SH-SY5Y (cell line): ENCODE results near the gene ADNP2.

Experiments used
- GATA2 ChIP-seq: IDR thresholded peaks from 2 replicates; pipeline ENCODE4 v1.6.1; 2011; ENCODE audit warnings: mild to moderate bottlenecking, low read depth, low read length
- GATA3 ChIP-seq: IDR thresholded peaks from 2 replicates; pipeline ENCODE4 v1.6.1; 2011; ENCODE audit warnings: low read depth, mild to moderate bottlenecking, low read length, moderate library complexity

DNA sequence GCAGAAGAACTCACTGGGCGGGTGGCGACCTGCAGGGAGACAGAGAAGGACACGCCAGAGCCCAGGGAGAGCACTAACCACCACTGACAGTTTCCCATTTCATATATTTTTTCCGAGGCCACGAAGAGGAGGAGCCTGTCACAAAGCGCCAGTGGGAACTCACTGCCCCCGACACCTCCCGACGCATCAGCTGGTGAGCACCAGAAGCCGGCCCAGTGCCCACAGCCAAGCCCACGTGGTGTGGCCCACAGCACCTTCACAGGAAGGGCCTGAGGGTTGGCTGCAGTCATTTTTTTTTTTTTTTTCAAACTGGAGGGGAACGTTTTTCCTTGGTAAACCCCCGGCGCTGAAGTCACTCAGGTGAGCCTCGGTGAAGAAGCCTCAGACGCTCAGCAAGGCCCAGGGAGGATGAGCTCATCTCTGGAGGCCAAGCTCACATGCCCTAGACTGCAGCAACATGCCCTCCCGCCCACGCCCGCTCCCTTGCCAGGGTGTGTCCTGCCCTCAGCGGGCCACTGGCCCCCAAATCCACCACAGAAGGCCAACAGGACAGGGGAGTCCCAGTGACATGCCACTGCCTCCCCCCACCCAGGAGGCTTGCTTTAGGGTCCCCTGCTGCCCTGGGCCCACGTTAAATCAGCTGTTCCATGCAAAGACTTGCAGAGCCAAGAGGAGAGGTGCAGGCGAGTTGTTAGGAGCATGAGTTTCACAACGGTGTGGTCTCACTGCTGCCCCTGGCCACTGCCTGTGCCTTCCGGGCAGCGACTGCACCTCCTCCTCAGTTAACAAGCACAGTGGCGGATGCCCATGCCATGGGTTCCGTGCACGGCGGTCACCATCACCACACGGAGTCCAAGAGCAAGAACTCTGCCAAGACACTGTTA, 70.1 kb downstream of the ADNP2 start:
- TF ChIP-seq GATA2: no peak
- no peak for TF ChIP-seq GATA3
